ENCODE measurements around the gene GCNT4.
A peak's percentile ranks its signal among the peaks of the same experiment; 100 is the strongest.
"Not testable (repeated sequence)": the region's sequence is repeated elsewhere in the genome, so short reads cannot be mapped to it uniquely, and the experiment has no call there.

The GCNT4 gene, protein sequence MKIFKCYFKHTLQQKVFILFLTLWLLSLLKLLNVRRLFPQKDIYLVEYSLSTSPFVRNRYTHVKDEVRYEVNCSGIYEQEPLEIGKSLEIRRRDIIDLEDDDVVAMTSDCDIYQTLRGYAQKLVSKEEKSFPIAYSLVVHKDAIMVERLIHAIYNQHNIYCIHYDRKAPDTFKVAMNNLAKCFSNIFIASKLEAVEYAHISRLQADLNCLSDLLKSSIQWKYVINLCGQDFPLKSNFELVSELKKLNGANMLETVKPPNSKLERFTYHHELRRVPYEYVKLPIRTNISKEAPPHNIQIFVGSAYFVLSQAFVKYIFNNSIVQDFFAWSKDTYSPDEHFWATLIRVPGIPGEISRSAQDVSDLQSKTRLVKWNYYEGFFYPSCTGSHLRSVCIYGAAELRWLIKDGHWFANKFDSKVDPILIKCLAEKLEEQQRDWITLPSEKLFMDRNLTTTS

DNA sequence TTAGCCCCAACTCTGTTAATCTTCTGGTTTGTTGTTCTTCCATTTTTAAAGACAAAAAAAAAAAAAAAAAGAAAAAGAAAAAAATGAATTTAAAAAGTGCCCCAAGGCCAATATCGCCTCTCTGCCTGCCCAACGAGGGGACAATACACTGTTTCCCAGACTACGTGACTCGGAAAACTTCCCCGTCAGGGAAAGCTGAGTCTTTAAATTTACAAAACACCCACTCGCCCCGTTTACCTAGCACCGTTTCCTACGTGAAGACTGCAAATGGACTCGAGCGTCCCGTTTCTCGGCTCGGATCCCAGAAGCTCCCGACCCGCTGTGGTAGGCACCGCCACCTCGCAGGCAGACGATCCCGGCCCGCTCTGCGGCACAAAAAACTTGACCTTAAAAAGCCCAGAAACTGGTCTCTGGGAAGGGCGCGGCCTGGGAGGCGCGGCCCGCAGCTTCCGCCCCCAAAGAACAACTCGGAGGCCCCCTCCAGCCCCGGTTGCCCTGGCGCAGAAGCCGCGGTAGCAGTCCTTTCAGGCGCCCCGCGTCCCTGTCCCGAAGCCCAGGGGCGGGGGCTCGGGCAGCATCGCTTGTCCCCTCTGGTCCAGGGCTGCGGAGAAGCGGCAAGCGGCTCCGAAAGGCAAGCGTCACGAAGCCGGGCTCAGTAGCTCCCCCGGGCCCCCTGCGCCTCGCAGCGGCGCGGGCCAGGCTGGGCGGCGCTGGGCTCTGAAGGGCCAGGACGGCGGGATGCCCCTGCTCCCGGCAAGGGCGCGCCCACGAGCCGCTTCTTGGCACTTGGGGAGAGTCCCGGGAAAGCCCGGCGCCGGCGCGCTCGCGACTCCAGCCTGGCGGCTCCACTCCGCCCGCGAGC, at the start of gene GCNT4:
GCNT4 (minus strand) TSS at position 367 of the 862 bp plus-strand sequence. CDS start 22,521 bp downstream, outside the sequence.
- Histone ChIP-seq H3K79me2 (ENCODE audit: control insufficient read depth, insufficient read depth, low read length, unreplicated experiment) (no peaks in the 10 kb centered on the region), H2AFZ (ENCODE audit: low read length, unreplicated experiment) (peak within 1 kb of the TSS; percentile 99), H3K4me1 (ENCODE audit: control insufficient read depth, insufficient read depth, low read length, unreplicated experiment) (peaks cover 20% of the 10 kb centered on the region), H3K4me3 (ENCODE audit: low read depth, low read length) (peak within 1 kb of the TSS; percentile 88), H3K27me3 (ENCODE audit: insufficient read depth, low read length) (no peaks in the 10 kb centered on the region), H3K27ac (ENCODE audit: low read depth, low read length) (peak within 1 kb of the TSS; percentile 72), H3K36me3 (ENCODE audit: insufficient read depth, low read length) (no peaks in the 10 kb centered on the region)

DNA sequence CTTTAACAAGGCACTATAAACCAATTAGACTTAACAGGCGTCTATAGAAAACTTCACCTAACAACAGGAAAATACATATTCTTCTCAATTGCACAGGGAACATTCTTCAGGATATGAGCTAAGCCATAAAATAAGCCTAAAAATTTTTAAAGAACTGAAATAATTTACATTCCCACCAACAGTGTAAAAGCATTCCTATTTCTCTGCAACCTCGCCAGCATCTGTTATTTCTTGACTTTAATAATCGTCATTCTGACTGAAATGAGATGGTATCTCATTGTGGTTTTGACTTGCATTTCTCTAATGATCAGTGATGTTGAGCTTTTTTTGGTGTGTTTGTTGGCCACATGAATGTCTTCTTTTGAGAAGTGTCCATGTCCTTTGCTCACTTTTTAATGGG, 43.6 kb upstream of the GCNT4 start:
- H3K36me3 ChIP-seq (ENCODE audit: insufficient read depth, low read length); H3K4me1 ChIP-seq (ENCODE audit: control insufficient read depth, insufficient read depth, low read length, unreplicated experiment); H3K79me2 ChIP-seq (ENCODE audit: control insufficient read depth, insufficient read depth, low read length, unreplicated experiment); H3K27ac ChIP-seq (ENCODE audit: low read depth, low read length); H3K4me3 ChIP-seq (ENCODE audit: low read depth, low read length); H3K27me3 ChIP-seq (ENCODE audit: insufficient read depth, low read length); H2AFZ ChIP-seq (ENCODE audit: low read length, unreplicated experiment): not testable (repeated sequence)

DNA sequence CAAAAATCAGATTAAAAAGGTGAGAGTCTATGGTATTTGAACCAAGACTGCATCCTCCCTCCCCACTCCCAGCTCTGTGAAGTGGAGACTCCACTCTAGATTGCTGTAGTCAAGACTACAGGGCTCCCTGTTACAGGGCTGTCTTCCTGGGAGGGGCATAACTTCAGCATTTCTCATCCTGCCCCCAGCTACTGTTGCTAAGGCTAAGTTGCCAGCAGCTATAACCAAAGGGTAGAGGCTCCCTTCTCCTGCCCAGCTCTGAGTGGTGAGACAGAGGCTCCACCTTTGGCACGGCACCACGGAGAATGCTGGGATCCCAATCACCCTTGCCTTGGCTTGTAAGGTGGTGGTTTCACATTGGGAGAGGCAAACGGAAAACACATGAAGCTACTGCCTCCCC, 39.2 kb upstream of the GCNT4 start:
- Histone ChIP-seq H3K79me2 (ENCODE audit: control insufficient read depth, insufficient read depth, low read length, unreplicated experiment) (no peaks in the 10 kb centered on the region), H3K4me3 (ENCODE audit: low read depth, low read length) (no peak overlapping the region), H3K27me3 (ENCODE audit: insufficient read depth, low read length) (no peaks in the 10 kb centered on the region), H3K27ac (ENCODE audit: low read depth, low read length) (no peak overlapping the region), H3K36me3 (ENCODE audit: insufficient read depth, low read length) (no peaks in the 10 kb centered on the region), H3K4me1 (ENCODE audit: control insufficient read depth, insufficient read depth, low read length, unreplicated experiment) (peaks cover 6% of the 10 kb centered on the region), H2AFZ (ENCODE audit: low read length, unreplicated experiment) (no peak overlapping the region)

DNA sequence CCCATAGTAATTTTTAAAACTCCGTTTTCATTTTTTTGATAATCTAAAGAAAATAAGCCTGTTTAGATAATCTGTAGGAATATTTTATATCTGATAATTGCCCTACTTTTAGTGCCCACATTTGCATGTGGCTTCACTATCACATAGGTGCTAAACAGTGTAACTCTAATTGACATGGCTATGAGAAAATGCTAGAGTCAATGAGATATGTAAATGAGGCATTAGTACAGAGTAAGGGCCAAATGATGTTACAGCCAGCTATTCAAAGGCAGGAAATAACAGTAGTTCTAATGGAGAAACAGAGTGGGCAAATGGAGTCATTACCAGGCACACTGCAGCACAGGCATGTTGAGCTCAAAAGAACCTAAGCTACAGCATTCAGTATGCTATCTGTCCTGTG, 37.3 kb upstream of the GCNT4 start:
- H3K27me3 ChIP-seq (ENCODE audit: insufficient read depth, low read length): no peaks in the 10 kb centered on the region
- no peak overlapping the region for H2AFZ ChIP-seq (ENCODE audit: low read length, unreplicated experiment)

DNA sequence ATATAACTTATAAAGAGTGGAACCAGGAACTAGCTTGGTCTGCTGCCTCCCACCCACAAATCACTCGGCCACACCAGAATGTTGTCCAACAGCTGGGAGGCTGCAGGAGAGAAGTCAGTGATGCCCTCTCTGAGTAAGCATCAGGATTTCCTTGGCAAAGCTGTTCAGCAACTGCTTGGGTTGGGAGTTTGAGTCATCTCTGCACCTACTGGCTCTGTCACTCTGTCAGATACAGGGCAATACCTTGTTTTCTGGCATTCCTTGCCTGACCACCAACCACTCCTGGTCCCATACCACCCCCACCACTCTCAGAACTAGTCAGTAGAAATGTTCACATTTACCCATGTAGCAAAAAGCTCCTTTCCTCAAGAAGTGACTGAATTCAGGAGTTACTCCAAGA, 36.8 kb upstream of the GCNT4 start:
- H3K79me2 ChIP-seq (ENCODE audit: control insufficient read depth, insufficient read depth, low read length, unreplicated experiment): no peaks in the 10 kb centered on the region
- no peak overlapping the region for H2AFZ ChIP-seq (ENCODE audit: low read length, unreplicated experiment)
- H3K27ac ChIP-seq (ENCODE audit: low read depth, low read length): no peak overlapping the region
- no peaks in the 10 kb centered on the region for H3K36me3 ChIP-seq (ENCODE audit: insufficient read depth, low read length)
- no peak overlapping the region for H3K4me3 ChIP-seq (ENCODE audit: low read depth, low read length)
- H3K4me1 ChIP-seq (ENCODE audit: control insufficient read depth, insufficient read depth, low read length, unreplicated experiment): no peaks in the 10 kb centered on the region
- H3K27me3 ChIP-seq (ENCODE audit: insufficient read depth, low read length): no peaks in the 10 kb centered on the region

More for the DNA sequence above, 37.3 kb upstream of the GCNT4 start:
- Histone ChIP-seq H3K79me2 (ENCODE audit: control insufficient read depth, insufficient read depth, low read length, unreplicated experiment) (no peaks in the 10 kb centered on the region), H3K36me3 (ENCODE audit: insufficient read depth, low read length) (no peaks in the 10 kb centered on the region), H3K27ac (ENCODE audit: low read depth, low read length) (no peak overlapping the region), H3K4me1 (ENCODE audit: control insufficient read depth, insufficient read depth, low read length, unreplicated experiment) (no peaks in the 10 kb centered on the region), H3K4me3 (ENCODE audit: low read depth, low read length) (no peak overlapping the region)

DNA sequence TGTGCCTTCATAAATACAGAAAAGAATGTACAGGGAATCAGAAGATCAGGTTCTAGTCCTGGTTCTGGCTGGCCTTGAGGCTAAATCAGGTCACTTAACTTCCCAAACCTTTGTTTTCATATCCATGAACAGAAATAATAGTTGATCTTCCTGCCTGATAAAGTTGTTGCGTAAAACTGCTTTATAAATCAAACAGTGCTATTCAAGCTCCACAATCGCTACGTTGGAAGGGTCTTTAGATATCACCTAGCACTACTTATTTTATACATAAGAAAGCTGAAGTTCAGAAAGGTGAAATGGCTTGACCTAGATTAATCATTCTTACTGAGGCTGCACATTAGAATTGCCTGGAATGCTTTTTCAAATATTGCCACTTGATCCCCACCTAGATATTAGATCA, 36.3 kb upstream of the GCNT4 start:
- H2AFZ ChIP-seq (ENCODE audit: low read length, unreplicated experiment): no peak overlapping the region
- H3K27me3 ChIP-seq (ENCODE audit: insufficient read depth, low read length): no peaks in the 10 kb centered on the region
- no peaks in the 10 kb centered on the region for H3K36me3 ChIP-seq (ENCODE audit: insufficient read depth, low read length)
- no peak overlapping the region for H3K27ac ChIP-seq (ENCODE audit: low read depth, low read length)
- no peaks in the 10 kb centered on the region for H3K4me1 ChIP-seq (ENCODE audit: control insufficient read depth, insufficient read depth, low read length, unreplicated experiment)
- no peak overlapping the region for H3K4me3 ChIP-seq (ENCODE audit: low read depth, low read length)
- no peaks in the 10 kb centered on the region for H3K79me2 ChIP-seq (ENCODE audit: control insufficient read depth, insufficient read depth, low read length, unreplicated experiment)

DNA sequence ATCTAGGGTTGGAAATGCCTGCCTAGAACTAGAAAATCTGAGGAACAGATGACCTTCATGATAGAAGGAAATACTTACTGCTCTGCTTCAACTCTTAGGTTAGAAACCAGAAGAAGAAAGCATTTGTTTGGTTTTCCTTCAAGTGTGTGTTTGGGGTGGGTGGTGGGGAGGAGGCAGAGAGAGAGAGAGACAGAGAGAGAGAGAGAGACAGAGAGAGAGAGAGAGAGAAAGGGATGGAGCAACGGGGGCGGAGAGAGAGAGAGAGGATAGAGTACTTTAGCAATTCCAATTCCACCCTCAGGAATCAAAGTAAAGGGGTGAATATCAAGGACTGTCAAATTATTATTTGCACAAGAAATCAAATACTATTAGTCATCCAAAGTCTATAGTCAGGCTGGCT, 29.2 kb upstream of the GCNT4 start:
- Histone ChIP-seq H3K27me3 (ENCODE audit: insufficient read depth, low read length) (no peaks in the 10 kb centered on the region), H3K4me3 (ENCODE audit: low read depth, low read length) (no peak overlapping the region), H3K4me1 (ENCODE audit: control insufficient read depth, insufficient read depth, low read length, unreplicated experiment) (no peaks in the 10 kb centered on the region), H3K36me3 (ENCODE audit: insufficient read depth, low read length) (no peaks in the 10 kb centered on the region), H2AFZ (ENCODE audit: low read length, unreplicated experiment) (peak overlapping the region; percentile 42), H3K27ac (ENCODE audit: low read depth, low read length) (no peak overlapping the region), H3K79me2 (ENCODE audit: control insufficient read depth, insufficient read depth, low read length, unreplicated experiment) (no peaks in the 10 kb centered on the region)

DNA sequence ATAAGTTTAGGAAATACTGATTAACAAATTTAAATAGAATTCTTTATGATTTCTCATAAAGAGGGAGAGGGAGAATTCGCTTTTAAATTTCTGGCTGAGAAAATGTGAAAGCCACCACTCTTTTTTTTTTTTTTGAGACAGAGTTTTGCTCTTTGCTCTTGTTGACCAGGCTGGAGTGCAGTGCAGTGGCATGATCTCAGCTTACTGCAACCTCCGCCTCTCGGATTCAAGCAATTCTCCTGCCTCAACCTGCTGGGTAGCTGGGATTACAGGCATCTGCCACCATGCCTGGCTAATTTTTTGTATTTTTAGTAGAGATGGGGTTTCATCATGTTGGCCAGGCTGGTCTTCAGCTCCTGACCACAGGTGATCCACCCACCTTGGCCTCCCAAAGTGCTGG, 27.0 kb upstream of the GCNT4 start:
- H3K4me1 ChIP-seq (ENCODE audit: control insufficient read depth, insufficient read depth, low read length, unreplicated experiment); H2AFZ ChIP-seq (ENCODE audit: low read length, unreplicated experiment); H3K27ac ChIP-seq (ENCODE audit: low read depth, low read length); H3K4me3 ChIP-seq (ENCODE audit: low read depth, low read length); H3K79me2 ChIP-seq (ENCODE audit: control insufficient read depth, insufficient read depth, low read length, unreplicated experiment); H3K36me3 ChIP-seq (ENCODE audit: insufficient read depth, low read length); H3K27me3 ChIP-seq (ENCODE audit: insufficient read depth, low read length): not testable (repeated sequence)

DNA sequence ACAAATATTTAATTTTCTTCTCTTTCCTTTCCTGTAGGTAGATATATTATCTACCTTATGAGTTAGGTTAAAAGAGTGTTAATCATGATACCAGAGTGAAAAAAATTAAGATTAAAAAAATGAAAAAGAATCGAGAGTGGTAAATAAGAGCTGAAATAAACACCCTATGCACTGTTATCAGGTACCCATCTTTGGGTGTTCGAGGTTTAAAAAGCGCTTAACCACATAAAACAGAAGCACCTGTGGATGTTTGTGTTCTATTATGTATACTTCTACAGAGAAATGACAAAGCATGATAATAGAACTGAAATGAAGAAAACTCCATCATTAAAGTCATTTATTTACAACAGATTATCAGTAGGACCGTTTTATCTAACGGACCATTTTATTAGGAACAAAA, 25.7 kb upstream of the GCNT4 start:
- Histone ChIP-seq H3K27ac (ENCODE audit: low read depth, low read length) (no peak overlapping the region), H3K79me2 (ENCODE audit: control insufficient read depth, insufficient read depth, low read length, unreplicated experiment) (no peaks in the 10 kb centered on the region), H3K4me1 (ENCODE audit: control insufficient read depth, insufficient read depth, low read length, unreplicated experiment) (no peaks in the 10 kb centered on the region), H3K36me3 (ENCODE audit: insufficient read depth, low read length) (no peaks in the 10 kb centered on the region), H3K27me3 (ENCODE audit: insufficient read depth, low read length) (no peaks in the 10 kb centered on the region), H2AFZ (ENCODE audit: low read length, unreplicated experiment) (no peak overlapping the region), H3K4me3 (ENCODE audit: low read depth, low read length) (no peak overlapping the region)

DNA sequence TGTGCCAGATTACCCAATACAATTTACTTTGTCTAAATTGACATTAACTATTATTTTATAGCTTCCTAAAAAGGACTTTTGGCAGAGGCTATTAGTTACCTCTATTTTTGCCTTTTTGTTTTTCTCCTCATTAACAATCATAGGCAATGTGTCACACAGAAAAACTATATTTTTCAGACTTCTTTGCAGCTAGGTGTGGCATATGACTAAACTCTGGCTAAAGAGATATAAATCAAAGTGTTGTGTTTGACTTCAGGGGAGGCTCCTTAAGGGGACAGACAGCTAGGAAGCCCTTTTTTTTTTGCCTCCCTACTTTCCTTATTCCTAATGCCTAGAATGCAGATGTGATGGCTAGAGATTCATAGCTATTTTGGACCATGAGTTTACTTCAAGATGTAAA, 19.7 kb upstream of the GCNT4 start:
- no peak overlapping the region for H3K27ac ChIP-seq (ENCODE audit: low read depth, low read length)
- H2AFZ ChIP-seq (ENCODE audit: low read length, unreplicated experiment): no peak overlapping the region
- H3K79me2 ChIP-seq (ENCODE audit: control insufficient read depth, insufficient read depth, low read length, unreplicated experiment): no peaks in the 10 kb centered on the region
- no peak overlapping the region for H3K4me3 ChIP-seq (ENCODE audit: low read depth, low read length)
- no peaks in the 10 kb centered on the region for H3K27me3 ChIP-seq (ENCODE audit: insufficient read depth, low read length)
- no peaks in the 10 kb centered on the region for H3K4me1 ChIP-seq (ENCODE audit: control insufficient read depth, insufficient read depth, low read length, unreplicated experiment)
- H3K36me3 ChIP-seq (ENCODE audit: insufficient read depth, low read length): no peaks in the 10 kb centered on the region

DNA sequence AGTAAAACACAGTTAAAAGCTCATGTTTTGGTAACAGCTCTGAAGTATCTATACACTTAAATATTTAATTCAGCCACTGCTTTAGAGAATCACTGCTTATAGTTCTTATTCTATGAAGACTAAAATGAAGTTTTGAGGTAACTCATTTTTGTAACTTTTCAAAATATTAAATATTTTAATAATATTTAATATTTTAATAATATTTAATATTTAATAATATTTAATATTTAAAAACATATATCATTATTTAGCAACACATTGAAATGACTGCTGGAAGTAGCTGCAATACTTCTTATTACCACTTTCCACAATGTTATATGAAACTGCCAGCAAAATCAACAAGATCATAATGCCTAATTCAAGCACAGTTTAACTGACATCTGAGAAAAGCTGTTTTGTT, 18.7 kb upstream of the GCNT4 start:
- H2AFZ ChIP-seq (ENCODE audit: low read length, unreplicated experiment): no peak overlapping the region
- H3K27ac ChIP-seq (ENCODE audit: low read depth, low read length): no peak overlapping the region
- no peak overlapping the region for H3K4me3 ChIP-seq (ENCODE audit: low read depth, low read length)
- H3K4me1 ChIP-seq (ENCODE audit: control insufficient read depth, insufficient read depth, low read length, unreplicated experiment): no peaks in the 10 kb centered on the region
- no peaks in the 10 kb centered on the region for H3K36me3 ChIP-seq (ENCODE audit: insufficient read depth, low read length)
- no peaks in the 10 kb centered on the region for H3K79me2 ChIP-seq (ENCODE audit: control insufficient read depth, insufficient read depth, low read length, unreplicated experiment)
- H3K27me3 ChIP-seq (ENCODE audit: insufficient read depth, low read length): no peaks in the 10 kb centered on the region

All from ACC112 (cell line).